Measurements from ENCODE around the gene IL9.

DNA sequence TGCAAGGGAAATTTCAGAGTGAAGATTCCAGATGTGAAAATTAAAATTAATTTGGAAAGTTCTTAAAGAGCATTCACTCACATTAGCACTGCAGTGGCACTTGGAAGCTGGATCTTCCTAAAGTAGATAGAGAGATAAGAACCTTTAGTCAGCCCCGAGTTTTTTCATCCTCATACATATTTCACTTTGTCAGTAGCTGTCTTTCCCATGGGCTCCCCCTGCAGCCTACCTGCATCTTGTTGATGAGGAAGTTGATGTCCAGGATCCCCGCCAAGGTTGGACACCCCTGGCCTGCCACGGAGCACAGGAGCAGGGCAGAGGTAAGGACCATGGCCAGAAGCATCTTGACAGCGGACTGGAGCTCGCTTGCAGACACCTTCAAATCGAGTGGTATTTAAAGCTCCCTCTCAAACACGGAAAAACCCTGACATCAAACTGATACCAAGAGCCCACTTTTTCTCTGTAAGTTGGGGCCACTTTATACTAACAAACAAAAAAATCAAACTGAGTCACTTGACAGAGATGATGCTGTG, at the start of gene IL9:
- TF ChIP-seq POLR2A (IDR thresholded peaks at IDR 0.05) = no peak
- TF ChIP-seq, protein P1, sequence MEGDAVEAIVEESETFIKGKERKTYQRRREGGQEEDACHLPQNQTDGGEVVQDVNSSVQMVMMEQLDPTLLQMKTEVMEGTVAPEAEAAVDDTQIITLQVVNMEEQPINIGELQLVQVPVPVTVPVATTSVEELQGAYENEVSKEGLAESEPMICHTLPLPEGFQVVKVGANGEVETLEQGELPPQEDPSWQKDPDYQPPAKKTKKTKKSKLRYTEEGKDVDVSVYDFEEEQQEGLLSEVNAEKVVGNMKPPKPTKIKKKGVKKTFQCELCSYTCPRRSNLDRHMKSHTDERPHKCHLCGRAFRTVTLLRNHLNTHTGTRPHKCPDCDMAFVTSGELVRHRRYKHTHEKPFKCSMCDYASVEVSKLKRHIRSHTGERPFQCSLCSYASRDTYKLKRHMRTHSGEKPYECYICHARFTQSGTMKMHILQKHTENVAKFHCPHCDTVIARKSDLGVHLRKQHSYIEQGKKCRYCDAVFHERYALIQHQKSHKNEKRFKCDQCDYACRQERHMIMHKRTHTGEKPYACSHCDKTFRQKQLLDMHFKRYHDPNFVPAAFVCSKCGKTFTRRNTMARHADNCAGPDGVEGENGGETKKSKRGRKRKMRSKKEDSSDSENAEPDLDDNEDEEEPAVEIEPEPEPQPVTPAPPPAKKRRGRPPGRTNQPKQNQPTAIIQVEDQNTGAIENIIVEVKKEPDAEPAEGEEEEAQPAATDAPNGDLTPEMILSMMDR (IDR thresholded peaks at IDR 0.05) = no peak
